H1 (cell line): ENCODE data around the gene AIG1. TPM values are rescaled to one million over a fixed set of nuclear protein-coding genes. Genes with fewer than 3 reads are reported as not detected.

Experiments
- CTCF ChIA-PET: fragments of 300-600 bp; sonication (Branson Sonifier 250); formaldehyde crosslinking; loops from one replicate; lab custom pipeline; 2021; ENCODE audit not compliant: partially characterized antibody; lab: Charles Lee
- POLR2A ChIA-PET: fragments of 300-600 bp; sonication (Branson Sonifier 250); formaldehyde crosslinking; loops from one replicate; lab custom pipeline; 2021; ENCODE audit warnings: inconsistent platforms; ENCODE audit not compliant: partially characterized antibody; lab: Charles Lee
- DNase-seq, 2 experiments: peaks; one replicate each; pipeline versions ENCODE4 v3.0.0 to v3.0.0-alpha.2; 2010 to 2022; ENCODE audit warnings: low spot score in 2 of 2, low read depth in 1 of 2, mixed read lengths in 1 of 2
- FAIRE-seq: peaks from 2 replicates; lab custom pipeline; 2011; peaks lifted over from hg19 to GRCh38; lab: Jason Lieb, UNC
- H2AFZ ChIP-seq: 2 replicates; pipeline ENCODE4 v1.8.1; 2012; ENCODE audit warnings: low read length, inconsistent platforms
- H2AK5ac ChIP-seq: 2 replicates; pipeline ENCODE4 v1.6.1; 2013; ENCODE audit warnings: low read depth, low read length
- H2BK120ac ChIP-seq: replicated peaks from 2 replicates; pipeline ENCODE3; 2013; ENCODE audit warnings: low read depth, low read length, inconsistent platforms
- H2BK12ac ChIP-seq: 2 replicates; pipeline ENCODE4 v1.6.1; 2013; ENCODE audit warnings: low read depth, low read length
- H2BK15ac ChIP-seq: 2 replicates; pipeline ENCODE4 v1.6.1; 2013; ENCODE audit warnings: low read length
- H2BK20ac ChIP-seq: 2 replicates; pipeline ENCODE4 v1.6.1; 2013; ENCODE audit warnings: low read length
- H2BK5ac ChIP-seq: 2 replicates; pipeline ENCODE4 v1.6.1; 2013; ENCODE audit warnings: low read depth, low read length
- H3K14ac ChIP-seq: 2 replicates; pipeline ENCODE4 v1.6.1; 2013; ENCODE audit warnings: inconsistent platforms; ENCODE audit not compliant: insufficient read length
- H3K18ac ChIP-seq: 2 replicates; pipeline ENCODE4 v1.6.1; 2013; ENCODE audit warnings: low read length; ENCODE audit errors: extremely low read depth
- H3K23ac ChIP-seq: 2 replicates; pipeline ENCODE4 v1.6.1; 2013; ENCODE audit warnings: inconsistent platforms; ENCODE audit not compliant: insufficient read length
- H3K23me2 ChIP-seq: 2 replicates; pipeline ENCODE4 v1.6.1; 2013; ENCODE audit warnings: low read depth, low read length
- H3K27ac ChIP-seq: 2 replicates; pipeline ENCODE4 v1.6.1; 2011; ENCODE audit warnings: low read depth, low read length, inconsistent platforms
- H3K27me3 ChIP-seq, 4 experiments: replicated peaks in 1 of 4; 1 replicate in 1 of 4; 2 replicates in 3 of 4; pipeline versions ENCODE4 v1.6.1 to v1.8.1; 2011 to 2013; ENCODE audit warnings: low read length in 3 of 4, mild to moderate bottlenecking in 3 of 4, inconsistent platforms in 2 of 4, mixed read lengths in 2 of 4, moderate library complexity in 1 of 4; ENCODE audit not compliant: control insufficient read depth in 3 of 4, insufficient read depth in 3 of 4; ENCODE audit errors: extremely low read depth in 1 of 4
- H3K36me3 ChIP-seq, 4 experiments: 2 replicates each; pipeline versions ENCODE4 v1.6.1 to v1.8.1; 2011 to 2013; ENCODE audit warnings: mild to moderate bottlenecking in 4 of 4, low read length in 3 of 4, moderate library complexity in 2 of 4, control low read depth in 1 of 4, inconsistent platforms in 1 of 4; ENCODE audit not compliant: insufficient read depth in 4 of 4, control insufficient read depth in 2 of 4
- H3K4ac ChIP-seq: replicated peaks from 2 replicates; pipeline ENCODE3; 2013; ENCODE audit warnings: low read length, low read depth, mixed read lengths, inconsistent platforms; ENCODE audit not compliant: insufficient read length
- H3K4me1 ChIP-seq, 4 experiments: replicated peaks in 1 of 4; 1 replicate in 1 of 4; 2 replicates in 3 of 4; pipeline versions ENCODE4 v1.6.1 to v1.8.1; 2011 to 2013; ENCODE audit warnings: low read length in 3 of 4, inconsistent platforms in 2 of 4, mixed read lengths in 1 of 4; ENCODE audit not compliant: insufficient read depth in 4 of 4, control insufficient read depth in 3 of 4
- H3K4me2 ChIP-seq, 2 experiments: 2 replicates each; pipeline versions ENCODE4 v1.6.1 to v1.8.1; 2011 to 2013; ENCODE audit warnings: low read depth in 2 of 2, low read length in 2 of 2, control low read depth in 1 of 2, inconsistent platforms in 1 of 2, mild to moderate bottlenecking in 1 of 2; ENCODE audit not compliant: insufficient read depth in 1 of 2
- H3K4me3 ChIP-seq, 4 experiments: fragments of 200-600, 300-600 bp in 1 of 4; sonication (generic), shearing (Covaris generic), sonication (Bioruptor Twin) in 1 of 4; 2 replicates each; pipeline versions ENCODE4 v1.5.1 to v1.8.1; 2011 to 2016; ENCODE audit warnings: low read length in 4 of 4, low read depth in 3 of 4, control low read depth in 2 of 4, inconsistent platforms in 2 of 4, mild to moderate bottlenecking in 2 of 4, mixed read lengths in 1 of 4, moderate library complexity in 1 of 4; ENCODE audit not compliant: insufficient read depth in 2 of 4; ENCODE audit errors: extremely low read depth in 1 of 4
- H3K56ac ChIP-seq: replicated peaks from 2 replicates; pipeline ENCODE3; 2013; ENCODE audit warnings: low read depth, mild to moderate bottlenecking, mixed read lengths, low read length, inconsistent platforms; ENCODE audit not compliant: insufficient read length
- H3K79me1 ChIP-seq: 2 replicates; pipeline ENCODE4 v1.6.1; 2013; ENCODE audit warnings: low read depth, low read length, control low read depth
- H3K79me2 ChIP-seq, 2 experiments: 2 replicates each; pipeline versions ENCODE4 v1.6.1 to v1.8.1; 2012 to 2013; ENCODE audit warnings: low read length in 2 of 2, mild to moderate bottlenecking in 2 of 2, inconsistent platforms in 1 of 2; ENCODE audit not compliant: insufficient read depth in 2 of 2, control insufficient read depth in 1 of 2
- H3K9ac ChIP-seq, 4 experiments: replicated peaks in 1 of 4; 1 replicate in 1 of 4; 2 replicates in 3 of 4; pipeline versions ENCODE4 v1.6.1 to v1.8.1; 2011 to 2013; ENCODE audit warnings: low read depth in 3 of 4, low read length in 3 of 4, control low read depth in 2 of 4, mild to moderate bottlenecking in 2 of 4, moderate library complexity in 2 of 4, inconsistent platforms in 1 of 4; ENCODE audit errors: extremely low read depth in 1 of 4
- H3K9me3 ChIP-seq, 2 experiments: 2 replicates each; pipeline versions ENCODE4 v1.6.1 to v1.8.1; 2012 to 2013; ENCODE audit warnings: mild to moderate bottlenecking in 2 of 2, moderate library complexity in 2 of 2, control low read depth in 1 of 2, inconsistent platforms in 1 of 2, low read depth in 1 of 2, low read length in 1 of 2, mixed read lengths in 1 of 2; ENCODE audit not compliant: insufficient read depth in 2 of 2
- H4K20me1 ChIP-seq, 2 experiments: replicated peaks in 1 of 2; 2 replicates each; pipeline versions ENCODE3 to v1.8.1; 2011 to 2013; ENCODE audit warnings: inconsistent platforms in 2 of 2, low read length in 2 of 2, mild to moderate bottlenecking in 1 of 2; ENCODE audit not compliant: insufficient read depth in 2 of 2, control insufficient read depth in 1 of 2
- H4K5ac ChIP-seq: 2 replicates; pipeline ENCODE4 v1.6.1; 2013; ENCODE audit warnings: low read length, low read depth, mixed read lengths, inconsistent platforms; ENCODE audit not compliant: insufficient read length
- H4K8ac ChIP-seq: 2 replicates; pipeline ENCODE4 v1.8.0; 2013; ENCODE audit warnings: mild to moderate bottlenecking, moderate library complexity, low read length, inconsistent platforms; ENCODE audit not compliant: insufficient read depth; ENCODE audit errors: extremely low read depth
- H4K91ac ChIP-seq: replicated peaks from 2 replicates; pipeline ENCODE3; 2013; ENCODE audit warnings: low read length, mixed read lengths, inconsistent platforms; ENCODE audit not compliant: insufficient read length
- ATF2 ChIP-seq: IDR thresholded peaks from 2 replicates; pipeline ENCODE4 v1.6.1; 2012; ENCODE audit warnings: low read length, inconsistent platforms
- KDM5A ChIP-seq: fragments of 200-600 bp; IDR thresholded peaks from 2 replicates; pipeline ENCODE4 v1.7.1; 2012; ENCODE audit warnings: mild to moderate bottlenecking, low read length, inconsistent platforms, mixed read lengths
- POLR2AphosphoS5 ChIP-seq: IDR thresholded peaks from 2 replicates; pipeline ENCODE4 v1.6.1; 2011; ENCODE audit warnings: low read depth, low read length
- RBBP5 ChIP-seq: IDR thresholded peaks from 2 replicates; pipeline ENCODE4 v1.7.1; 2012; ENCODE audit warnings: low read depth, mild to moderate bottlenecking, inconsistent platforms, low read length, moderate library complexity, borderline replicate concordance
- RFX5 ChIP-seq: IDR thresholded peaks from 2 replicates; pipeline ENCODE4 v1.6.1; 2011; ENCODE audit warnings: low read depth, low read length, improper control_type of control experiment, borderline replicate concordance
- SIN3A ChIP-seq, 2 experiments: IDR thresholded peaks in 1 of 2; conservative IDR thresholded peaks in 1 of 2; 2 replicates each; pipeline ENCODE4 v1.6.1; 2011 to 2012; ENCODE audit warnings: low read length in 2 of 2, improper control_type of control experiment in 1 of 2, low read depth in 1 of 2, mild to moderate bottlenecking in 1 of 2
- SIX5 ChIP-seq: IDR thresholded peaks from 2 replicates; pipeline ENCODE4 v1.6.1; 2011; ENCODE audit warnings: mild to moderate bottlenecking, low read depth, low read length
- SP4 ChIP-seq: IDR thresholded peaks from 2 replicates; pipeline ENCODE4 v1.6.1; 2012; ENCODE audit warnings: low read length, inconsistent platforms
- SUZ12 ChIP-seq: fragments of 200-600 bp; sonication (generic); IDR thresholded peaks from 2 replicates; pipeline ENCODE4 v1.6.1; 2012; ENCODE audit warnings: mild to moderate bottlenecking, inconsistent platforms, low read length, moderate library complexity, mixed read lengths
- WGBS, 2 experiments: shearing (Covaris generic) in 1 of 2; methylation state at CpG; one replicate each; pipeline versions ENCODE4 v1.1.6 to v1.1.7; 2013 to 2015; ENCODE audit warnings: low lambda C conversion rate in 2 of 2, mixed read lengths in 2 of 2, inconsistent platforms in 1 of 2, low coverage in 1 of 2, missing lambda C conversion rate in 1 of 2; ENCODE audit not compliant: insufficient replicate concordance in 2 of 2, insufficient coverage in 1 of 2, insufficient read length in 1 of 2; ENCODE audit errors: extremely low coverage in 1 of 2, missing lambda C conversion rate in 1 of 2; 5-methylcytosine and 5-hydroxymethylcytosine counted together
- polyA plus RNA-seq, 7 experiments: library from polyadenylated mRNA; depleted of rRNA in 3 of 7; stranded (reverse) in 5 of 7; unstranded in 2 of 7; fragments of >200 nt in 5 of 7; fragments of 200-250 nt in 2 of 7; gene quantifications; 1 replicate in 5 of 7; 2 replicates in 1 of 7; 4 replicates in 1 of 7; pipeline versions ENCODE4 v1.2.1 to v1.2.3, GENCODE V29; 2011 to 2013; ENCODE audit warnings: missing spikeins in 2 of 7, mixed read lengths in 2 of 7
- total RNA-seq: library from RNA; stranded (reverse); fragmentation: NEBNext Ultra II Directional; extraction: Animal tissue kit (Norgen Biotek cat#: 25700); gene quantifications from 2 replicates; pipeline ENCODE4 v1.2.1, GENCODE V29; 2021

Gene AIG1
- total and polyA plus RNA-seq, 2 of the 8 experiments (the other 6 are each of a cell fraction or from before 2014, with no cell fraction given): 56.6 to 58.4 TPM

DNA sequence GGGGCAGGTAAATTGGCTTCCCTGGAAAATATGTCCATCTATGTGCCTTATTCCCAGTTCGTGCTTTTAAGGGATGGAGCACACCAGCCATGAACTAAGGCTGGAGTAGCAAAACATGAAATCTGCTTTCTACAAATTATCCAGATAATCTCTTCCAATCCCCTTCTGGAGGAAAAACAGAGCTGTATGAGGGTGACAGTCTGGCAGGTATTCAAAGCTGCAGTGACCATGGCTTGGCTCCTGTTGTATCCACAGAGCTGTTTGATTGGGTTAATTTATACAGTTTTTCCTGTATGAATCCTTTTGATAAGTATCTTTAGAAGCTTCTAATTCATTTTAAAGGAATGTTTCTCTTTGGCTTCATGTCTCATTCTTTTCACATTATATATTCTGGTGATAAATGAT, 144.4 kb downstream of the AIG1 start:
- Histone ChIP-seq H3K4ac (no peak overlapping the region), H4K20me1 (no peaks in the 10 kb centered on the region), H3K23ac (no peak overlapping the region), H3K4me3 (no peak overlapping the region), H3K14ac (no peak overlapping the region), H3K56ac (no peak overlapping the region), H4K8ac (no peak overlapping the region), H3K9me3 (no peaks in the 10 kb centered on the region), H2BK15ac (no peak overlapping the region), H3K79me2 (no peaks in the 10 kb centered on the region), H2BK5ac (no peak overlapping the region), H4K5ac (no peak overlapping the region), H3K36me3 (no peaks in the 10 kb centered on the region; a peak in 1 of 8 replicates), H3K9ac (no peak overlapping the region), H3K79me1 (no peaks in the 10 kb centered on the region), H2AK5ac (no peak overlapping the region), H3K27me3 (no peaks in the 10 kb centered on the region), H3K18ac (no peak overlapping the region), H3K23me2 (no peaks in the 10 kb centered on the region), H4K91ac (no peak overlapping the region), H3K4me1 (no peaks in the 10 kb centered on the region), H3K27ac (no peak overlapping the region), H2BK12ac (no peak overlapping the region), H2AFZ (no peak overlapping the region), H2BK120ac (no peak overlapping the region), H2BK20ac (no peak overlapping the region), H3K4me2 (no peak overlapping the region)
- DNase-seq (no peak), FAIRE-seq (no peak)
- POLR2A ChIA-PET: no interaction called here
- 92% methylated on average over 1 of the region's 1 CpG; no CpG with 5 or more reads in 1 of the 2 experiments for WGBS, 2 experiments
- CTCF ChIA-PET: interaction anchor here (1.0 kb wide), 1 partner anchor 29 kb away, joined by 3 read pairs; no protein-coding TSS in a partner anchor
- TF ChIP-seq SP4: no peak
- TF ChIP-seq POLR2AphosphoS5: no peak
- TF ChIP-seq RBBP5: no peak
- TF ChIP-seq RFX5: no peak
- TF ChIP-seq SUZ12: no peak
- no peak for TF ChIP-seq SIN3A (conservative IDR thresholded peaks at IDR 0.05 in 1 of 2, IDR thresholded peaks at IDR 0.05 in 1 of 2; ENCODE audit: low read depth in 1 of 2, low read length in 2 of 2)
- no peak for TF ChIP-seq KDM5A
- TF ChIP-seq ATF2: no peak
- no peak for TF ChIP-seq SIX5
